H9 (cell line): ENCODE measurements around the gene SAT2. TPM values are rescaled to one million over a fixed set of nuclear protein-coding genes. Genes with fewer than 3 reads are reported as not detected.

ENCODE experiments used
- DNase-seq: peaks from one replicate; pipeline ENCODE4 v3.0.0-alpha.2; 2017
- H2AFZ ChIP-seq: one replicate; pipeline ENCODE4 v1.6.1; 2013; ENCODE audit warnings: mild to moderate bottlenecking, low read length, control low read depth, moderate library complexity
- H2AK5ac ChIP-seq: 2 replicates; pipeline ENCODE4 v1.6.1; 2013; ENCODE audit warnings: low read length, control low read depth, mixed read lengths; ENCODE audit not compliant: insufficient read length
- H2BK120ac ChIP-seq: one replicate; pipeline ENCODE4 v1.6.1; 2013; ENCODE audit warnings: low read depth, mild to moderate bottlenecking, low read length, control low read depth, inconsistent platforms; ENCODE audit not compliant: poor library complexity, severe bottlenecking
- H2BK12ac ChIP-seq: 2 replicates; pipeline ENCODE4 v1.6.1; 2013; ENCODE audit warnings: low read length, control low read depth, mixed read lengths, low read depth; ENCODE audit not compliant: insufficient read length
- H2BK15ac ChIP-seq: 2 replicates; pipeline ENCODE4 v1.6.1; 2013; ENCODE audit warnings: low read depth, low read length, control low read depth
- H2BK20ac ChIP-seq: one replicate; pipeline ENCODE4 v1.6.1; 2013; ENCODE audit warnings: low read depth, mild to moderate bottlenecking, low read length, control low read depth, inconsistent platforms; ENCODE audit not compliant: poor library complexity, severe bottlenecking
- H2BK5ac ChIP-seq: 2 replicates; pipeline ENCODE4 v1.6.1; 2013; ENCODE audit warnings: low read length, control low read depth, mixed read lengths; ENCODE audit not compliant: insufficient read length
- H3K14ac ChIP-seq: 2 replicates; pipeline ENCODE4 v1.6.1; 2013; ENCODE audit warnings: low read length, control low read depth; ENCODE audit not compliant: insufficient read depth
- H3K18ac ChIP-seq: 2 replicates; pipeline ENCODE4 v1.6.1; 2013; ENCODE audit warnings: low read depth, mild to moderate bottlenecking, mixed read lengths, low read length, control low read depth; ENCODE audit not compliant: insufficient read length
- H3K23ac ChIP-seq: 2 replicates; pipeline ENCODE4 v1.6.1; 2013; ENCODE audit warnings: low read length, control low read depth, mixed read lengths, low read depth; ENCODE audit not compliant: insufficient read length
- H3K23me2 ChIP-seq: 2 replicates; pipeline ENCODE4 v1.6.1; 2013; ENCODE audit warnings: low read depth, mild to moderate bottlenecking, mixed read lengths, low read length, control low read depth; ENCODE audit not compliant: insufficient read length, poor library complexity, severe bottlenecking
- H3K27ac ChIP-seq: 2 replicates; pipeline ENCODE4 v1.5.1; 2013; ENCODE audit warnings: low read length, control low read depth, mixed read lengths, low read depth; ENCODE audit not compliant: insufficient read length
- H3K27me3 ChIP-seq: 2 replicates; pipeline ENCODE4 v1.6.1; 2013; ENCODE audit warnings: low read length, control low read depth, inconsistent platforms; ENCODE audit not compliant: insufficient read depth
- H3K4ac ChIP-seq: 2 replicates; pipeline ENCODE4 v1.6.1; 2013; ENCODE audit warnings: low read depth, mild to moderate bottlenecking, control low read depth, inconsistent platforms, low read length, moderate library complexity
- H3K4me1 ChIP-seq: 2 replicates; pipeline ENCODE4 v1.6.1; 2013; ENCODE audit warnings: low read length, control low read depth, inconsistent platforms; ENCODE audit not compliant: insufficient read depth
- H3K4me2 ChIP-seq: 2 replicates; pipeline ENCODE4 v1.6.1; 2013; ENCODE audit warnings: low read length, control low read depth, mixed read lengths; ENCODE audit not compliant: insufficient read length, insufficient read depth
- H3K56ac ChIP-seq: 2 replicates; pipeline ENCODE4 v1.6.1; 2013; ENCODE audit warnings: low read depth, mild to moderate bottlenecking, mixed read lengths, low read length, control low read depth; ENCODE audit not compliant: insufficient read length
- H3K79me1 ChIP-seq: 2 replicates; pipeline ENCODE4 v1.6.1; 2013; ENCODE audit warnings: low read depth, mild to moderate bottlenecking, moderate library complexity, low read length, control low read depth, inconsistent platforms; ENCODE audit not compliant: insufficient read depth, poor library complexity, severe bottlenecking
- H3K79me2 ChIP-seq: 2 replicates; pipeline ENCODE4 v1.6.1; 2013; ENCODE audit warnings: low read length, control low read depth, inconsistent platforms; ENCODE audit not compliant: insufficient read depth
- H3K9ac ChIP-seq: 2 replicates; pipeline ENCODE4 v1.6.1; 2013; ENCODE audit warnings: low read length, control low read depth, mixed read lengths; ENCODE audit not compliant: insufficient read length; ENCODE audit errors: extremely low read depth
- H3K9me3 ChIP-seq: one replicate; pipeline ENCODE4 v1.6.1; 2013; ENCODE audit warnings: low read depth, low read length, inconsistent platforms; ENCODE audit not compliant: control insufficient read depth
- H3T11ph ChIP-seq: one replicate; pipeline ENCODE4 v1.6.1; 2013; ENCODE audit warnings: mild to moderate bottlenecking, low read length, control low read depth, inconsistent platforms
- H4K20me1 ChIP-seq: one replicate; pipeline ENCODE4 v1.6.1; 2013; ENCODE audit not compliant: control insufficient read depth, insufficient read length, insufficient read depth
- H4K5ac ChIP-seq: 2 replicates; pipeline ENCODE4 v1.6.1; 2013; ENCODE audit warnings: low read depth, mild to moderate bottlenecking, mixed read lengths, low read length, control low read depth; ENCODE audit not compliant: insufficient read length
- H4K8ac ChIP-seq: replicated peaks from 2 replicates; pipeline ENCODE4 v1.6.1; 2013; ENCODE audit warnings: low read length, control low read depth, mixed read lengths, low read depth; ENCODE audit not compliant: insufficient read length
- H4K91ac ChIP-seq: 2 replicates; pipeline ENCODE4 v1.6.1; 2013; ENCODE audit warnings: low read depth, mild to moderate bottlenecking, moderate library complexity, mixed read lengths, low read length, control low read depth; ENCODE audit not compliant: insufficient read length
- H3K27ac Mint-ChIP-seq, 3 experiments: 2 replicates in 2 of 3; 3 replicates in 1 of 3; pipeline ENCODE4 v1.8.0; 2020 to 2021; ENCODE audit warnings: mixed read lengths in 3 of 3, mild to moderate bottlenecking in 1 of 3, moderate library complexity in 1 of 3
- H3K27me3 Mint-ChIP-seq: 2 replicates; pipeline ENCODE4 v1.8.0; 2021; ENCODE audit warnings: low read depth, mild to moderate bottlenecking, moderate library complexity, mixed read lengths
- H3K36me3 Mint-ChIP-seq, 3 experiments: 2 replicates in 2 of 3; 3 replicates in 1 of 3; pipeline ENCODE4 v1.8.0; 2020 to 2021; ENCODE audit warnings: low read depth in 3 of 3, mixed read lengths in 3 of 3; ENCODE audit not compliant: insufficient read depth in 1 of 3
- H3K4me1 Mint-ChIP-seq, 2 experiments: 2 replicates each; pipeline ENCODE4 v1.8.0; 2020; ENCODE audit warnings: mixed read lengths in 2 of 2
- H3K4me3 Mint-ChIP-seq, 2 experiments: 2 replicates in 1 of 2; 3 replicates in 1 of 2; pipeline ENCODE4 v1.8.0; 2020 to 2021; ENCODE audit warnings: mild to moderate bottlenecking in 2 of 2, mixed read lengths in 2 of 2, moderate library complexity in 1 of 2
- H3K9me3 Mint-ChIP-seq, 2 experiments: 2 replicates in 1 of 2; 3 replicates in 1 of 2; pipeline ENCODE4 v1.8.0; 2020; ENCODE audit warnings: mild to moderate bottlenecking in 2 of 2, mixed read lengths in 2 of 2, moderate library complexity in 1 of 2
- CTCF ChIP-seq: fragments of 200-600 bp; sonication (generic); conservative IDR thresholded peaks from 3 replicates; pipeline ENCODE4 v1.8.0; 2021; ENCODE audit warnings: antibody characterized with exemption, mild to moderate bottlenecking
- WGBS: extraction: QIAGEN DNeasy Blood & Tissue Kit; methylation state at CpG from one replicate; pipeline ENCODE4 v1.1.7; 2013; ENCODE audit warnings: missing lambda C conversion rate, low lambda C conversion rate, mixed read lengths; ENCODE audit not compliant: insufficient read length; ENCODE audit errors: extremely low coverage; 5-methylcytosine and 5-hydroxymethylcytosine counted together
- total RNA-seq: library from RNA; stranded (reverse); gene quantifications from 2 replicates; pipeline ENCODE4 v1.2.1, GENCODE V29; 2021

Gene SAT2
- total RNA-seq, 1 experiment from 2014 or later, result 72.1 TPM

GRCh38 chr17:7656958-7657609 lies 29.5 kb upstream of the SAT2 start:
- no CpG with 5 or more reads among the region's 10 CpGs for WGBS
- no peak overlapping the region for H2BK5ac ChIP-seq
- H3K23me2 ChIP-seq, result peaks cover 6% of the 10 kb centered on the region
- no peak overlapping the region for H3K56ac ChIP-seq
- peak; percentile 98 for DNase-seq
- no peak overlapping the region for H2BK120ac ChIP-seq
- H2BK12ac ChIP-seq, result no peak overlapping the region
- no peak overlapping the region for H4K8ac ChIP-seq
- H3T11ph ChIP-seq, result no peak overlapping the region
- no peak overlapping the region for H4K91ac ChIP-seq
- no peak overlapping the region for H3K4ac ChIP-seq
- peaks cover 8% of the 10 kb centered on the region; the same call in 1 of the 2 replicates for H3K4me1 ChIP-seq
- no peak overlapping the region for H3K14ac ChIP-seq
- H2BK15ac ChIP-seq, result no peak overlapping the region
- TF ChIP-seq CTCF, result peak; percentile 29; the same call in 1 of the 3 replicates
- peak overlapping the region; percentile 86 for H3K27ac ChIP-seq
- H4K20me1 ChIP-seq, result no peaks in the 10 kb centered on the region
- Mint-ChIP-seq H3K4me1 (peaks cover 30 to 41% of the 10 kb centered on the region in 2 experiments), H3K27ac (peak overlapping the region; percentile 91 to 98 (median 94)), H3K27me3 (peaks cover 27% of the 10 kb centered on the region), H3K4me3 (peak overlapping the region; percentile 43 to 75), H3K9me3 (no peaks in the 10 kb centered on the region; a peak in 1 of 5 replicates), H3K36me3 (peaks cover 7 to 33% (median 10%) of the 10 kb centered on the region in 3 experiments; a peak in 6 of 7 replicates)
- no peaks in the 10 kb centered on the region for H3K9me3 ChIP-seq
- no peak overlapping the region for H2BK20ac ChIP-seq
- H3K79me2 ChIP-seq, result no peaks in the 10 kb centered on the region
- no peaks in the 10 kb centered on the region; the same call in 1 of the 2 replicates for H3K27me3 ChIP-seq
- no peak overlapping the region for H3K9ac ChIP-seq
- no peak overlapping the region for H3K23ac ChIP-seq
- H3K4me2 ChIP-seq, result peak overlapping the region; percentile 73
- no peaks in the 10 kb centered on the region for H3K79me1 ChIP-seq
- H2AFZ ChIP-seq, result peak overlapping the region; percentile 72
- H2AK5ac ChIP-seq, result no peak overlapping the region
- H4K5ac ChIP-seq, result no peak overlapping the region
- H3K18ac ChIP-seq, result peak overlapping the region; percentile 43
